GM10266 (cell line): ENCODE results near the gene TMEM138.

ENCODE experiments used
- DNase-seq: peaks from one replicate; pipeline ENCODE4 v3.0.0; 2012; ENCODE audit errors: extremely low spot score
- TF ChIP-seq, protein P1 (sequence below): IDR thresholded peaks from 2 replicates; pipeline ENCODE4 v1.5.1; 2012; ENCODE audit warnings: mild to moderate bottlenecking, low read depth; ENCODE audit not compliant: control insufficient read depth, insufficient read depth; ENCODE audit errors: missing control alignments

The TMEM138 gene

DNA sequence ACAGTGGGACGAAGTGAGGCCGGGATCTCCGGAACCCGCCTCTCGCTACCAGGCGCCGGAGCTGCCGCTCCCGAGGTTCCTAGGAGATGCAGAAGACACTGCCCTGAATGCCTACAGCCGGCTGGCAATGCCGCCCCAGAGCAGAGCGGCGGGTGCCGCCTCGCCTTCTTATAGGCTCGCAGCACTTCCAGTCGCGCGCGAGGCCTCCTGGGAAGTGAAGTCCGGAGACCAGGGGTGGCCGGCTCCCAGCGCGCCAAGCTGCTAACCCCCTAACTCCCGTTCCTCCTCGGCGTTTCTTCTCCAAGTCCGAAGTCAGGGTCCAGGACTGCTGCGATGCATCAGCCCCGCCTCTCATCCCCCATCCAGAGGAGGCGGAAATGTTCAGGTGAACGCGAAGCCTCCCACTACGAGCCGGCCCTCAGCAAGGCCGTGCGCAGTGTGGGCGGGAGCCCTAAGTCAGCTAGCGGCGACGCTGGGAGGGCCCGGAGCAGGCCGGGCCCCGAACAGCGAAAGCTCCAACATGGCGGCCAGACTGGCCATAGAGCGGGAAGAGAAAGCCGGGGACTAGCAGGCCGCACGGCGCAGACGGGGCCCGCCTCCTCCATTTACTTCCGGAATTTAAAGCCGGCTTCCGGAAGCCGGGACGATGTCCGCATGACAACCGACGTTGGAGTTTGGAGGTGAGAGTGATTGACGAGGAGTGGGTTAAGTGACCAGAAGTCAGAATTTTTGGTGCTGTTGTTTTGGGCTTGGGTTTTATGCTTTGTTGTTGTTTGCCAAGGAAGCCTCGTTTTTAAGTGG, at the start of gene TMEM138, which contains the start of gene CYB561A3:
TSS of gene TMEM138 (plus strand) at position 634 of the 801 bp plus-strand sequence. CDS start 2,017 bp downstream, outside the sequence.
TSS of gene CYB561A3 (minus strand) at position 142 of the 801 bp plus-strand sequence. CDS start 5,169 bp downstream, outside the sequence.
- peak; percentile 85 for DNase-seq
- TF ChIP-seq, protein P1, sequence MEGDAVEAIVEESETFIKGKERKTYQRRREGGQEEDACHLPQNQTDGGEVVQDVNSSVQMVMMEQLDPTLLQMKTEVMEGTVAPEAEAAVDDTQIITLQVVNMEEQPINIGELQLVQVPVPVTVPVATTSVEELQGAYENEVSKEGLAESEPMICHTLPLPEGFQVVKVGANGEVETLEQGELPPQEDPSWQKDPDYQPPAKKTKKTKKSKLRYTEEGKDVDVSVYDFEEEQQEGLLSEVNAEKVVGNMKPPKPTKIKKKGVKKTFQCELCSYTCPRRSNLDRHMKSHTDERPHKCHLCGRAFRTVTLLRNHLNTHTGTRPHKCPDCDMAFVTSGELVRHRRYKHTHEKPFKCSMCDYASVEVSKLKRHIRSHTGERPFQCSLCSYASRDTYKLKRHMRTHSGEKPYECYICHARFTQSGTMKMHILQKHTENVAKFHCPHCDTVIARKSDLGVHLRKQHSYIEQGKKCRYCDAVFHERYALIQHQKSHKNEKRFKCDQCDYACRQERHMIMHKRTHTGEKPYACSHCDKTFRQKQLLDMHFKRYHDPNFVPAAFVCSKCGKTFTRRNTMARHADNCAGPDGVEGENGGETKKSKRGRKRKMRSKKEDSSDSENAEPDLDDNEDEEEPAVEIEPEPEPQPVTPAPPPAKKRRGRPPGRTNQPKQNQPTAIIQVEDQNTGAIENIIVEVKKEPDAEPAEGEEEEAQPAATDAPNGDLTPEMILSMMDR, result no peak

DNA sequence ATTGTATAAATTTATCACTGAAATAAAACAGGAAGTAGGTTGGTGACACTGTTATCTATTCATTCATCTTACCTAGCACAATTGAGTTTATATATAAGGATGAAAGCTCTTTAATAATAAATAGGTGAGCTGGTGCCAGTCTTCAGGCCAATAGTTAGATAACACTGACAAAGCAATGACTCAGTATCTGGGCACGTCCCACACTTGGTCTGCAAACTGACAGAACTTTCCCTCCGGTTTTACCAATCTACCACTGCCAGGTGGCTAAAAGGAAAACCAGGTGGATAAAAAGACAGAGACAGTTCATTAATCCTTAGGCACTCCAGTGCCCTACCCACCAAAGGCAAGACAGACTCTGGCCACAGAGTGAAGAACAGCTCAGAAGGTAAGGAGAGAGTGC, 46.9 kb upstream of the TMEM138 start:
- DNase-seq, result no peak
- TF ChIP-seq, protein P1, result no peak

GRCh38 chr11:61325649-61326414, 36.3 kb upstream of the TMEM138 start:
- TF ChIP-seq, protein P1, result no peak
- DNase-seq, result no peak

- TF ChIP-seq, protein P1, result no peak
- DNase-seq, result no peak
Observed at GRCh38 chr11:61327669-61328071, 34.5 kb upstream of the TMEM138 start.

GRCh38 chr11:61328351-61328750, 33.8 kb upstream of the TMEM138 start:
- TF ChIP-seq, protein P1, result no peak
- DNase-seq, result no peak

DNA sequence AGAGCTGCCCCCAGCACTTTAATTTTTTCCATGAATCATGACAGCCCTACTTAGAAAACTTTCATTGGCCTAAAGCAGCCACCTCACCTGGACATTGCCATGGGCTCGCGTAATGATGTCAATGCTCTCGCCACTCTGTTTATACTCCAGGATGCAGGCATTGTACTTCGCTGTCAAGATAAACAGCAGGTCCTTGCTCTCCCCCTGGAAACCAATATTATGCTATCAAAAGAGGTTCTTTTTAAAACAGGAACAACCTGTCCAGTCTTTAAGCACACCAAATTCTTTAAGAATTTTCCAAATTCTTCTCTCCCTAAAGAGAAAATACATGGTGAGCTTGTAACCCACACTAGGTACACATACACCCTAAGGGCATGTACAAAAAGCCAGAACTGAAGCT, 32.3 kb upstream of the TMEM138 start:
- no peak for DNase-seq
- TF ChIP-seq, protein P1, result no peak
